ENCODE data around the gene ABCC12. TPM values are rescaled to one million over a fixed set of nuclear protein-coding genes. Genes with fewer than 3 reads are reported as not detected.

The ABCC12 gene
- total RNA-seq, 1 experiment from 2014 or later, result not detected

- Histone ChIP-seq H3K4me1 (ENCODE audit: insufficient read depth, low read length, poor library complexity, severe bottlenecking) (no peaks in the 10 kb centered on the region), H3K9me3 (ENCODE audit: low read depth, low read length, poor library complexity, severe bottlenecking) (no peaks in the 10 kb centered on the region), H3K36me3 (ENCODE audit: insufficient read depth, low read length, poor library complexity, severe bottlenecking) (no peaks in the 10 kb centered on the region), H3K27ac (ENCODE audit: low read depth, low read length, poor library complexity, severe bottlenecking) (no peak overlapping the region), H3K27me3 (replicated peaks; ENCODE audit: insufficient read depth, low read depth, low read length, poor library complexity) (no peaks in the 10 kb centered on the region), H3K4me3 (ENCODE audit: low read depth, low read length, poor library complexity, severe bottlenecking) (no peak overlapping the region)
- intact Hi-C loops (cut with micrococcal nuclease; ENCODE audit: unreplicated experiment), result no loop called here
- no peak for TF ChIP-seq EZH2 (IDR thresholded peaks at IDR 0.05; ENCODE audit: borderline replicate concordance, low read depth, low read length, poor library complexity, severe bottlenecking)
- no peak for TF ChIP-seq CTCF (conservative IDR thresholded peaks at IDR 0.05; ENCODE audit: low read depth, low read length)
- ChIA-PET CTCF (no interaction called here), POLR2A (ENCODE audit: low non-redundant PET) (no interaction called here)
- no TSS peak for BruUV-seq (replicated peaks)
- no peak for DNase-seq (ENCODE audit: low spot score)
Measured at GRCh38 chr16:48137822-48138221, 18.0 kb downstream of the ABCC12 start.

DNA sequence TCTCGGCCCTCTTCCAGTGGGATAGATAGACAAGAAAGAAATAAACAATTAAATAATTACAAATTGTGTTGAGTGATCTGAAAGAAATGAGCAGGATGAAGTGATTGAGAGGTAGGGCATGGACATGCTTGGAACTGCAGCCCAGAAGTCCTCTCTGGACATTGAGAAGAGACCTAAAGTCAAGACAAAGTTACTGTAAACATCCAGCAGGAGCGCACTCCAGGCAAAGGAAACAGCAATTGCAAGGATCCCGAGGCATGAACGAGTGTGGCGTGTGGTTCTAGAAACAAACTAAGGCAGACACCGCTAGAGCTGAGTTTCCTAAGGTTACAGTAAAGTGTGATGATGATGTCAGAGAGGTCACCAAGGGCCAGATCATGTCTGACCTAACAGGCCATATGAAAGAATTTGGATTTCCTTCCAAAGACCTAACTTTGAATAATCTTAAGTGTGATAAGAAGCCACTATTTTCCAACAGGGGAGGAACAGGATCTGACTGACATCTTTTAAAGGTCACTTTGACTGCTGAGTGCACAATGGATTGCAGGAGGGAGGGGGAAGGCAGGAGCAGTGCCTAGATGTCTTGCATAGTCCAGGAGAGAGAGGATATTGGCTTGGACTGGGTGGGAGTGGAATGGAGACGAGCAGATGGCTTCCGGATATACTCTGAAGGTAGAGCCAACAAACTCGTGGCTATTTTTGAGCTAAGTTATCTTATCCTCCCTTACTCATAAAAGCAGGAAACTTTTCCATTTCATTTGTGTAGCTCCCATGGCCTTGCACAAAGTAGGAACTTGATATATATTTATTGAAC lies 19.0 kb downstream of the ABCC12 start:
- Histone ChIP-seq H3K4me1 (ENCODE audit: insufficient read depth, low read length, poor library complexity, severe bottlenecking) (no peaks in the 10 kb centered on the region), H3K4me3 (ENCODE audit: low read depth, low read length, poor library complexity, severe bottlenecking) (no peak overlapping the region), H3K27ac (ENCODE audit: low read depth, low read length, poor library complexity, severe bottlenecking) (no peak overlapping the region), H3K27me3 (replicated peaks; ENCODE audit: insufficient read depth, low read depth, low read length, poor library complexity) (no peaks in the 10 kb centered on the region), H3K9me3 (ENCODE audit: low read depth, low read length, poor library complexity, severe bottlenecking) (no peaks in the 10 kb centered on the region), H3K36me3 (ENCODE audit: insufficient read depth, low read length, poor library complexity, severe bottlenecking) (no peaks in the 10 kb centered on the region)
- intact Hi-C loops (cut with micrococcal nuclease; ENCODE audit: unreplicated experiment), result no loop called here
- no TSS peak for BruUV-seq (replicated peaks)
- POLR2A ChIA-PET (ENCODE audit: low non-redundant PET), result no interaction called here
- no peak for TF ChIP-seq CTCF (conservative IDR thresholded peaks at IDR 0.05; ENCODE audit: low read depth, low read length)
- TF ChIP-seq EZH2 (IDR thresholded peaks at IDR 0.05; ENCODE audit: borderline replicate concordance, low read depth, low read length, poor library complexity, severe bottlenecking), result no peak
- DNase-seq (ENCODE audit: low spot score), result no peak
- CTCF ChIA-PET, result no interaction called here

- Histone ChIP-seq H3K9me3 (ENCODE audit: low read depth, low read length, poor library complexity, severe bottlenecking) (no peaks in the 10 kb centered on the region), H3K27ac (ENCODE audit: low read depth, low read length, poor library complexity, severe bottlenecking) (no peak overlapping the region), H3K36me3 (ENCODE audit: insufficient read depth, low read length, poor library complexity, severe bottlenecking) (no peaks in the 10 kb centered on the region), H3K4me3 (ENCODE audit: low read depth, low read length, poor library complexity, severe bottlenecking) (no peak overlapping the region), H3K4me1 (ENCODE audit: insufficient read depth, low read length, poor library complexity, severe bottlenecking) (no peaks in the 10 kb centered on the region), H3K27me3 (replicated peaks; ENCODE audit: insufficient read depth, low read depth, low read length, poor library complexity) (no peaks in the 10 kb centered on the region)
- TF ChIP-seq EZH2 (IDR thresholded peaks at IDR 0.05; ENCODE audit: borderline replicate concordance, low read depth, low read length, poor library complexity, severe bottlenecking) (no peak), CTCF (conservative IDR thresholded peaks at IDR 0.05; ENCODE audit: low read depth, low read length) (no peak)
- no peak for DNase-seq (ENCODE audit: low spot score)
- intact Hi-C loops (cut with micrococcal nuclease; ENCODE audit: unreplicated experiment), result no loop called here
- ChIA-PET CTCF (no interaction called here), POLR2A (ENCODE audit: low non-redundant PET) (no interaction called here)
- BruUV-seq (replicated peaks), result no TSS peak
Measured at GRCh38 chr16:48133455-48134211, 22.2 kb downstream of the ABCC12 start.

Data from A673 (cell line).